Stimulated activated effector memory CD8-positive, alpha-beta T cell treated with anti-CD3 and anti-CD28 coated beads, Interleukin-12 subunit alpha, Interleukin-12 subunit beta, amount 100 ng/mL, for 72 hours (primary cell): Measurements from ENCODE around the gene ADO.
A peak's percentile ranks its signal among the peaks of the same experiment; 100 is the strongest.

Experiments used
- ATAC-seq: fragments of 150-1000 bp; cut with Tn5 transposase; 2 replicates; pipeline ENCODE4 v1.10.0; 2021
- DNase-seq, 2 donors: peaks; one replicate each; pipeline ENCODE4 v3.0.0; 2021 to 2022; ENCODE audit warnings: low spot score in 2 of 2
- H3K27ac Mint-ChIP-seq: one replicate; pipeline ENCODE4 v1.8.0; 2022; ENCODE audit warnings: mild to moderate bottlenecking, mixed read lengths
- H3K36me3 Mint-ChIP-seq: one replicate; pipeline ENCODE4 v1.8.0; 2022; ENCODE audit warnings: mild to moderate bottlenecking, mixed read lengths
- H3K4me1 Mint-ChIP-seq: one replicate; pipeline ENCODE4 v1.8.0; 2022; ENCODE audit warnings: mixed read lengths
- H3K4me3 Mint-ChIP-seq: one replicate; pipeline ENCODE4 v1.8.0; 2022; ENCODE audit warnings: mild to moderate bottlenecking, mixed read lengths
- H3K9me3 Mint-ChIP-seq: one replicate; pipeline ENCODE4 v1.8.0; 2022; ENCODE audit warnings: mixed read lengths

ADO gene

GRCh38 chr10:62804356-62805230, at the start of gene ADO:
TSS of gene ADO (plus strand) at chr10:62804720. CDS start at chr10:62805060, 340 bp downstream.
- Mint-ChIP-seq H3K36me3 (peaks cover 47% of the 10 kb centered on the region), H3K9me3 (no peaks in the 10 kb centered on the region), H3K4me1 (peaks cover 35% of the 10 kb centered on the region), H3K27ac (peak within 1 kb of the TSS; percentile 100), H3K4me3 (peak within 1 kb of the TSS; percentile 92)
- ATAC-seq = peak; percentile 91
- peak; percentile 59 to 86 for DNase-seq

DNA sequence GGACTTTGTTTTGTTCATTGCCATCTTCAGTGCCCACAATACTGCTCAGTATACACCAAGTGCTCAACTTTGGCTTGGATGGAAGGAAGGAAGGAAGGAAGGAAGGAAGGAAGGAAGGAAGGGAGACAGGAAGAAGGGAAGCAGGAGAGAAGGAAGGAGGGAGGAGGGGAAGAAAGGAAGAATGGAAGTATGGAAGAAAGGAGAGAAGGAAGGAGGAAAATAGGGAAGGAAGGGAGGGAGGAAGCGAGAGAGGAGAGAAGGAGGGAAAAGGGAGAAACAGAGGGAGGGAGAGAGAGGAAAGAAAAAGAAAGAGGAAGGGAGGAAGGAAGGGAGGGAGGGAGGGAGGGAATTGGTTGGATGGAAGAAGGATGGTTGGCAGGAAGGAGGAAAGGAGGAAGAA, 49.6 kb upstream of the ADO start:
- ATAC-seq (no peak), DNase-seq (no peak)
- Mint-ChIP-seq H3K27ac (peak overlapping the region; percentile 12), H3K36me3 (no peaks in the 10 kb centered on the region), H3K4me3 (no peak overlapping the region), H3K4me1 (peaks cover 22% of the 10 kb centered on the region), H3K9me3 (peaks cover 3% of the 10 kb centered on the region)

GRCh38 chr10:62755662-62756653, 48.6 kb upstream of the ADO start:
- peaks cover 22% of the 10 kb centered on the region for H3K4me1 Mint-ChIP-seq
- no peak for DNase-seq

DNA sequence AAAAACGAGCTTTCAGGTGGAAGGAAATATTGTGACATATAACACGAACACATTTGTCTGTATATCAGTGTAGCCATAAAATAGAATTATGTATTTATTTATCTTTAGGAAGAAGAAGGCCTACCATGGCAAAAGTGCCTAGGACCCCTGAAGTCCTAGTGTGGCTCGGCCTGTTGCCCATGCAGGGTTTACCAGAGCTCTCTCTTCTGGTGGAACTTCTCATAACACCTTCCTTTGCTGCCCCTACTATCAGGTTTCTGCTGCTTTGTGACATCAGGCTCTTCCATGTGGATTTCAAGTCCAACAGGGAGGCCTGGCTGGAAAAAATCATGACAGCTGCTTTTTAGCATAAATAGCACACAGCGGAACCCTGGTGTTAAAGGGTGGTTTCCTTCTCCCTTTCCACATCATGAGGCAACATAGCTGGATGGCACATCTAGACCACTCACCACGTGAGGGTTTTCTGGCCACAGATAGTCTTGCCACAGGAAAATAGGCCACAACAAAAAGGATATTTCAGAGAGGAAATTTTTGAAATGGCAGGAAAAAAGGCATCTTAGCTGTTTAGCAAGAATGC, 44.8 kb upstream of the ADO start:
- H3K4me3 Mint-ChIP-seq = no peak overlapping the region
- H3K36me3 Mint-ChIP-seq = no peaks in the 10 kb centered on the region
- no peak overlapping the region for H3K27ac Mint-ChIP-seq
- ATAC-seq (no peak), DNase-seq (no peak)
- peaks cover 20% of the 10 kb centered on the region for H3K4me1 Mint-ChIP-seq
- H3K9me3 Mint-ChIP-seq = peaks cover 2% of the 10 kb centered on the region

More at GRCh38 chr10:62755662-62756653, 48.6 kb upstream of the ADO start:
- H3K9me3 Mint-ChIP-seq = peaks cover 3% of the 10 kb centered on the region
- ATAC-seq = no peak
- no peak overlapping the region for H3K27ac Mint-ChIP-seq
- no peaks in the 10 kb centered on the region for H3K36me3 Mint-ChIP-seq
- H3K4me3 Mint-ChIP-seq = no peak overlapping the region

DNA sequence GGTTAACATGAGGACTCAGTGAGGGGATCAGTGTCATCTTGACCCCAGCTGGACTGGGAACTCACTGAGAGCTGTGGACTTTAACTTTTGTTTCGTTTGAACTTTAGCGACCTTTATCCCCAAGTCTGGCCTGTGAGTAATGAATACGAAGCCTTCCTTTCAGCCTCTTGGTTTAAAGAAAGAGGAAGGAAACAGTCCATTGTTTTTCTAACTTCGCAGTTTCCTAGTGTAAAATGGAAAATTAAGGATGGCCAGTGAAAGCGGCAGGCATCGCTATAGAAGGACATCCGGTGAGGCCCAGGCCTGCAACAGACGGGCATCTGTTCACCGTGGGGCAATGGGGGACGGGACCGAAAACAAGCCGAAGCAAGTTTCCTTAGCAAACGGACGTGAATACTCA, 44.1 kb upstream of the ADO start:
- Mint-ChIP-seq H3K4me3 (no peak overlapping the region), H3K9me3 (no peaks in the 10 kb centered on the region), H3K27ac (no peak overlapping the region), H3K36me3 (no peaks in the 10 kb centered on the region), H3K4me1 (peaks cover 13% of the 10 kb centered on the region)
- no peak for DNase-seq
- no peak for ATAC-seq

- Mint-ChIP-seq H3K4me3 (no peak overlapping the region), H3K27ac (no peak overlapping the region), H3K4me1 (peaks cover 6% of the 10 kb centered on the region), H3K9me3 (no peaks in the 10 kb centered on the region), H3K36me3 (no peaks in the 10 kb centered on the region)
- ATAC-seq = no peak
- no peak for DNase-seq
Observed at GRCh38 chr10:62761115-62761514, 43.4 kb upstream of the ADO start.

GRCh38 chr10:62763155-62763554, 41.4 kb upstream of the ADO start:
- Mint-ChIP-seq H3K36me3 (no peaks in the 10 kb centered on the region), H3K4me3 (no peak overlapping the region), H3K27ac (no peak overlapping the region), H3K4me1 (peaks cover under 1% of the 10 kb centered on the region), H3K9me3 (no peaks in the 10 kb centered on the region)
- ATAC-seq (no peak), DNase-seq (no peak)

GRCh38 chr10:62764011-62764410, 40.5 kb upstream of the ADO start:
- Mint-ChIP-seq H3K27ac (no peak overlapping the region), H3K4me1 (peaks cover 7% of the 10 kb centered on the region), H3K9me3 (no peaks in the 10 kb centered on the region), H3K4me3 (no peak overlapping the region), H3K36me3 (no peaks in the 10 kb centered on the region)
- ATAC-seq (no peak), DNase-seq (no peak)

DNA sequence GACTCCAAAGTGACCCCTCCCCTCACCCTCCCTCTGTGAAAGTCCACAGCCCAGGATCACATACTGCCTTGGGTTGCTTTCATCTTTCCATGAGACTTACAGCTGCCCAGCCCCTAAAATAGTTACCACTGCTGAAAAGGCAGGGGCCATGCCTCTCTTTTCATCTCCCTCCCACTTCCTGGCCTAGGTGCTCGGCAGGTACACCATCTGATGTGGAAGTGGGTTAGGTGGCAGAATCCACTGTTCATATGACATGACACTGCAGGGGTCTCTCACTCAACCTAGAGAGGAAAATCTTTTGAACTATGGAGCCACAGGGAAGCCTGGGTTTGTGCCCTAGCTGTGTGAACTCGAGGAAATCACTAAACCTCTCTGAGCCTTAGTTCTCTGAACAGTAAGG, 38.8 kb upstream of the ADO start:
- ATAC-seq = no peak
- H3K4me1 Mint-ChIP-seq = peaks cover 15% of the 10 kb centered on the region
- no peak overlapping the region for H3K27ac Mint-ChIP-seq
- no peak for DNase-seq
- H3K36me3 Mint-ChIP-seq = no peaks in the 10 kb centered on the region
- H3K9me3 Mint-ChIP-seq = no peaks in the 10 kb centered on the region
- no peak overlapping the region for H3K4me3 Mint-ChIP-seq

- no peak overlapping the region for H3K4me3 Mint-ChIP-seq
- no peaks in the 10 kb centered on the region for H3K36me3 Mint-ChIP-seq
- no peak for ATAC-seq
- DNase-seq = no peak
- H3K4me1 Mint-ChIP-seq = peaks cover 15% of the 10 kb centered on the region
- H3K9me3 Mint-ChIP-seq = no peaks in the 10 kb centered on the region
- H3K27ac Mint-ChIP-seq = no peak overlapping the region
Observed at GRCh38 chr10:62766386-62766785, 38.1 kb upstream of the ADO start.

DNA sequence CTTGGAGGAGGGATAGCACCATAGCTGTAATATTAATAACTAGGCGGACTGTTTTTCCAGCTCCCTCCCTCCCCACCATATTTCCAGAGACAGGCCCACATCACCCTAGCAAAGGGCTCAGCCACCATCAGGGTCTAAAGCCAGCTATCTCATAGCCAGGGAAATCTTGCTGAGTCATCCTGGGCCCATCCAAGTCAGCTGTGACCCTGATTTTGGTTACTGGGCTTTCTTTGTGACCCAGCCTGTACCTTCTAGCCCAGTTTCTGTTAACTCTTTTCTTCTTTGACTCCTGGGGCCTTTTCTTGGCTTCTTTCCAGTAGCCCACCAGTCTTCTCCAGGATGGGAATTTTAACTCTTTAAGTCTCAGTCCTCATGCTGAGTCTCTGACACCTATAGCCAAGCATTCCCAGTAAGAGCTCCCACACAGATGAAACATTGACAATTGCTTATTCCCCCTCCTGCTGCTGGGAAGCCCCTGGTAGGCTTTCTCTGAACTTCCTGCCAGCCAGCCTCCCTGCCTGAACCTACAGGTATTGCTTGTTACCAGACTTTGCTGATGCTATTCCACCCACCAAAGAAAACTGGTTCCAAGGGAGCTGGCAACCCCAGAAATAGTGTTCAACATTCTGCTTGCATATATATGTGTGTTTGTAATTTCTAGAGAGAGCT, 34.8 kb upstream of the ADO start:
- Mint-ChIP-seq H3K9me3 (no peaks in the 10 kb centered on the region), H3K4me1 (peaks cover 15% of the 10 kb centered on the region), H3K4me3 (no peak overlapping the region), H3K27ac (peak overlapping the region; percentile 48), H3K36me3 (no peaks in the 10 kb centered on the region)
- DNase-seq = no peak
- peak; percentile 63 for ATAC-seq

GRCh38 chr10:62772186-62772974, 32.1 kb upstream of the ADO start:
- DNase-seq (no peak), ATAC-seq (no peak)
- Mint-ChIP-seq H3K27ac (no peak overlapping the region), H3K9me3 (no peaks in the 10 kb centered on the region), H3K36me3 (no peaks in the 10 kb centered on the region), H3K4me3 (no peak overlapping the region), H3K4me1 (peaks cover 15% of the 10 kb centered on the region)

DNA sequence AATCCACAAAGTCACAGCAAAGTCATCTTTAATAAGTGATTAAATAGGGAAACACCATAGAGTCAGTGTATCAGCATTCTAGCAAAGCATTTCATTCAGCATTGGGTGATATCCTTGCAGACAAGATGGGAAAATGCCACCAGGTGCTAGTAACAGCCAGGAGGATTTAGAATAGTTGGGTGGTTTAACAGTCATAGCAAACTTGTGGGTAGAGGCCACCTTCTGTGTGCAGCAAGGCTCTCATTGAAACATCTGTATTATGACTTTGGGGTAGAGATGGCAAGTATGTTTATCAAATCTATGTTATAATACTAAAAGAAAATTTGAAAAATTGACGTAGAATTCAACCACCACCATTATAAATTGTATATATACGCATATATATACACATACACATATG, 26.4 kb upstream of the ADO start:
- Mint-ChIP-seq H3K36me3 (no peaks in the 10 kb centered on the region), H3K9me3 (no peaks in the 10 kb centered on the region), H3K27ac (no peak overlapping the region), H3K4me3 (no peak overlapping the region), H3K4me1 (peaks cover 20% of the 10 kb centered on the region)
- DNase-seq (no peak), ATAC-seq (peak; percentile 83)
